GM12873 (cell line): Measurements from ENCODE around the gene ACADS.

Experiments
- CTCF ChIP-seq: IDR thresholded peaks from 2 replicates; pipeline ENCODE4 v1.5.1; 2012; ENCODE audit warnings: low read depth, mild to moderate bottlenecking, moderate library complexity, low read length, control low read depth; ENCODE audit not compliant: insufficient read depth; ENCODE audit errors: missing control alignments

ACADS gene

GRCh38 chr12:120702637-120703036 is 23.0 kb upstream of the ACADS start:
- no peak for TF ChIP-seq CTCF

GRCh38 chr12:120703311-120703942 is 22.2 kb upstream of the ACADS start:
- TF ChIP-seq CTCF: no peak

- TF ChIP-seq CTCF: no peak
Observed at GRCh38 chr12:120705618-120706017, 20.0 kb upstream of the ACADS start.

GRCh38 chr12:120706029-120706428 is 19.6 kb upstream of the ACADS start:
- TF ChIP-seq CTCF: no peak

GRCh38 chr12:120708651-120709050 is 17.0 kb upstream of the ACADS start:
- no peak for TF ChIP-seq CTCF

- TF ChIP-seq CTCF: no peak
Observed at GRCh38 chr12:120710031-120710804, 15.4 kb upstream of the ACADS start, which contains the start of gene UNC119B. Gene UNC119B (plus strand): TSS chr12:120710458. CDS start chr12:120710475, 17 bp downstream.

- TF ChIP-seq CTCF: no peak
Observed at GRCh38 chr12:120710805-120711296, 14.8 kb upstream of the ACADS start.
